ENCODE data around the gene GATAD2A.

DNA sequence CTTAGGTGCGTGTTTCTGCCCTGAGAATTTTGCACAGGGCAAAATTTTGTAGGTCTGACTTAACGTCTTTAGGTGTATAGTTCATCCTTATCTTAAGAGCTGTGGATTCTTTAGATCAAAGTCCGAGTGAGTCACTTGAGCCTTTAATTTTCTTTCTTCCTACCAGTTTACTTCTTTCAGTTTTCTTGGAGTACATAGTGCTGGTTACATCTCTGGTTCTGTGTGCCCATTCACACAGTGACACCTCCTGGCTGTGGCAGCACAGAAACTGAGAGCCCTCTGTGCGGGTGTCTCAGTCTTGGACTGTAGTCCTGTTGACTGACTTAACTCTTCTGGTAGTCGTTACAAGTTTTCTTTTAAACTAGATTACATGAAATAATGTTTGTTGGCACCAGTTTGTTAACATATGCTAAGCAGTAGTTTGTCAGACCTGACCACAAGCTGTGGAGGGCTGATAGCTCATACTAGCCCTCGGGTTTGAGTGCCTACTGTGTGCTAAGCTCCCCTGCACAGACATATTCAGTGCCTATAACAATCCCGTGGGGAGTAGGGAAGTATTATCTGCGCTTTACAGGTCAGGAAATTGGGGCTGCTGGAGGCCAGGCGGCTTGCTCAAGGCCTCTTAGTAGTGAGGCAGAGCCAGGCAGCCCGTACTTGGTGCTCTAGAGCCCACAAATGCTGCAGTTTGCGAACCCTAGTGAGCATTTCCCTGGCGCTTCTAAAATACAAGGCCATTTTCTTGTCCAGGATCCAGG is 1.6 kb downstream of the GATAD2A start:
- TF ChIP-seq POLR2AphosphoS5 (IDR thresholded peaks at IDR 0.05; ENCODE audit: low read depth, low read length) (no peak), TAF1 (IDR thresholded peaks at IDR 0.05; ENCODE audit: borderline replicate concordance, insufficient read depth, low read length) (no peak), SIN3A (IDR thresholded peaks at IDR 0.05; ENCODE audit: borderline replicate concordance, insufficient read depth, low read length) (no peak)
- TF ChIP-seq, protein P1, sequence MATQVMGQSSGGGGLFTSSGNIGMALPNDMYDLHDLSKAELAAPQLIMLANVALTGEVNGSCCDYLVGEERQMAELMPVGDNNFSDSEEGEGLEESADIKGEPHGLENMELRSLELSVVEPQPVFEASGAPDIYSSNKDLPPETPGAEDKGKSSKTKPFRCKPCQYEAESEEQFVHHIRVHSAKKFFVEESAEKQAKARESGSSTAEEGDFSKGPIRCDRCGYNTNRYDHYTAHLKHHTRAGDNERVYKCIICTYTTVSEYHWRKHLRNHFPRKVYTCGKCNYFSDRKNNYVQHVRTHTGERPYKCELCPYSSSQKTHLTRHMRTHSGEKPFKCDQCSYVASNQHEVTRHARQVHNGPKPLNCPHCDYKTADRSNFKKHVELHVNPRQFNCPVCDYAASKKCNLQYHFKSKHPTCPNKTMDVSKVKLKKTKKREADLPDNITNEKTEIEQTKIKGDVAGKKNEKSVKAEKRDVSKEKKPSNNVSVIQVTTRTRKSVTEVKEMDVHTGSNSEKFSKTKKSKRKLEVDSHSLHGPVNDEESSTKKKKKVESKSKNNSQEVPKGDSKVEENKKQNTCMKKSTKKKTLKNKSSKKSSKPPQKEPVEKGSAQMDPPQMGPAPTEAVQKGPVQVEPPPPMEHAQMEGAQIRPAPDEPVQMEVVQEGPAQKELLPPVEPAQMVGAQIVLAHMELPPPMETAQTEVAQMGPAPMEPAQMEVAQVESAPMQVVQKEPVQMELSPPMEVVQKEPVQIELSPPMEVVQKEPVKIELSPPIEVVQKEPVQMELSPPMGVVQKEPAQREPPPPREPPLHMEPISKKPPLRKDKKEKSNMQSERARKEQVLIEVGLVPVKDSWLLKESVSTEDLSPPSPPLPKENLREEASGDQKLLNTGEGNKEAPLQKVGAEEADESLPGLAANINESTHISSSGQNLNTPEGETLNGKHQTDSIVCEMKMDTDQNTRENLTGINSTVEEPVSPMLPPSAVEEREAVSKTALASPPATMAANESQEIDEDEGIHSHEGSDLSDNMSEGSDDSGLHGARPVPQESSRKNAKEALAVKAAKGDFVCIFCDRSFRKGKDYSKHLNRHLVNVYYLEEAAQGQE (IDR thresholded peaks at IDR 0.05; ENCODE audit: insufficient read depth in 1 of 2, low read depth in 2 of 2, low read length in 2 of 2), result no peak
